Osteocyte (in vitro differentiated cells): ENCODE data around the gene MOV10L1. TPM values are rescaled to one million over a fixed set of nuclear protein-coding genes. Genes with fewer than 3 reads are reported as not detected.

Experiments
- DNase-seq: peaks from one replicate; pipeline ENCODE4 v3.0.0; 2021; ENCODE audit warnings: mixed read lengths; ENCODE audit not compliant: unreplicated experiment; ENCODE audit errors: extremely low spot score
- H3K27ac Mint-ChIP-seq: one replicate; pipeline ENCODE4 v1.8.0; 2021; ENCODE audit warnings: mild to moderate bottlenecking, mixed read lengths; ENCODE audit not compliant: unreplicated experiment
- H3K27me3 Mint-ChIP-seq: one replicate; pipeline ENCODE4 v1.8.0; 2021; ENCODE audit warnings: mixed read lengths; ENCODE audit not compliant: unreplicated experiment
- H3K36me3 Mint-ChIP-seq: one replicate; pipeline ENCODE4 v1.8.0; 2021; ENCODE audit warnings: mixed read lengths; ENCODE audit not compliant: unreplicated experiment
- H3K4me1 Mint-ChIP-seq: one replicate; pipeline ENCODE4 v1.8.0; 2021; ENCODE audit warnings: mixed read lengths; ENCODE audit not compliant: unreplicated experiment
- H3K4me3 Mint-ChIP-seq: one replicate; pipeline ENCODE4 v1.8.0; 2021; ENCODE audit warnings: mild to moderate bottlenecking, moderate library complexity, mixed read lengths; ENCODE audit not compliant: unreplicated experiment
- H3K9me3 Mint-ChIP-seq: one replicate; pipeline ENCODE4 v1.8.0; 2021; ENCODE audit warnings: mixed read lengths; ENCODE audit not compliant: unreplicated experiment
- total RNA-seq: library from RNA; stranded (reverse); gene quantifications from 2 replicates; pipeline ENCODE4 v1.2.1, GENCODE V29; 2021
- TF ChIP-seq, protein P1 (sequence below): fragments of 200-600 bp; sonication (generic); IDR thresholded peaks from 2 replicates; pipeline ENCODE4 v1.5.0; 2021; ENCODE audit warnings: antibody characterized with exemption, mild to moderate bottlenecking, moderate library complexity

Gene MOV10L1
- total RNA-seq, 1 donor from 2014 or later: 1.4 TPM

DNA sequence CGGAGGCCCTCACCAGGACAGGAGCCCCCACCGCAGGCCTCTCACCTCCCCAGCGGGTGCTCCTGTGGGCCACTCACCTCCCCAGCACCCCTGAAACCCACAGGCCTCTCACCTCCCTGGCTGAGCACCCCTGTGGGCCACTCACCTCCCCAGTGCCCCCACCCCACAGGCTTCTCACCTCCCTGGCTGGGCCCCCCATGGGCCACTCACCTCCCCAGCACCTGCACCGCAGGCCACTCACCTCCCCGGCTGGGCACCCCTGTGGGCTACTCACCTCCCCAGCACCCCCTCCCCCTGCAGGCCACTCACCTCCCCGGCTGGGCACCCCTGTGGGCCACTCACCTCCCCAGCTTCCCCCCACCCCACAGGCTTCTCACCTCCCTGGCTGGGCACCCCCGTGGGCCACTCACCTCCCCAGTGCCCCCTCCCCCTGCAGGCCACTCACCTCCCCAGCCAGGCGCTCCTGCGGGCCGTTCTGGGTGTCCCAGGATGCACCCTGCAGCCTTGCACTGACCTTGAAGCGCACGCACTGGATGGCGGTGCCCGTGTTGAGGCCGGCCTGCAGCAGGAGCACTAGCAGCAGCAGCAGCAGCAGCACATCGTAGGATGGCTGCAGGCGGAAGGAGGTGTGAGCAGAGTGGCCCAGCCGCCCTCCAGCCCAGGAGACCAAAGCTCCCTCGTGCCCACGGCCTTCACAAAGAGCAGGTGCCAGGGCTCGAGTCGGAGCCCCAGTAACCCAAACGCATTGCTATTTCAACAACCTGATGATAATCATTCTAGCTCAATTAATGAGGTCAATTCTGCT lies 26.0 kb upstream of the MOV10L1 start:
- H3K4me1 Mint-ChIP-seq: peaks cover 12% of the 10 kb centered on the region
- TF ChIP-seq, protein P1, sequence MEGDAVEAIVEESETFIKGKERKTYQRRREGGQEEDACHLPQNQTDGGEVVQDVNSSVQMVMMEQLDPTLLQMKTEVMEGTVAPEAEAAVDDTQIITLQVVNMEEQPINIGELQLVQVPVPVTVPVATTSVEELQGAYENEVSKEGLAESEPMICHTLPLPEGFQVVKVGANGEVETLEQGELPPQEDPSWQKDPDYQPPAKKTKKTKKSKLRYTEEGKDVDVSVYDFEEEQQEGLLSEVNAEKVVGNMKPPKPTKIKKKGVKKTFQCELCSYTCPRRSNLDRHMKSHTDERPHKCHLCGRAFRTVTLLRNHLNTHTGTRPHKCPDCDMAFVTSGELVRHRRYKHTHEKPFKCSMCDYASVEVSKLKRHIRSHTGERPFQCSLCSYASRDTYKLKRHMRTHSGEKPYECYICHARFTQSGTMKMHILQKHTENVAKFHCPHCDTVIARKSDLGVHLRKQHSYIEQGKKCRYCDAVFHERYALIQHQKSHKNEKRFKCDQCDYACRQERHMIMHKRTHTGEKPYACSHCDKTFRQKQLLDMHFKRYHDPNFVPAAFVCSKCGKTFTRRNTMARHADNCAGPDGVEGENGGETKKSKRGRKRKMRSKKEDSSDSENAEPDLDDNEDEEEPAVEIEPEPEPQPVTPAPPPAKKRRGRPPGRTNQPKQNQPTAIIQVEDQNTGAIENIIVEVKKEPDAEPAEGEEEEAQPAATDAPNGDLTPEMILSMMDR: no peak
- DNase-seq: no peak
- no peak overlapping the region for H3K4me3 Mint-ChIP-seq
- no peak overlapping the region for H3K27ac Mint-ChIP-seq
- no peaks in the 10 kb centered on the region for H3K9me3 Mint-ChIP-seq
- H3K36me3 Mint-ChIP-seq: no peaks in the 10 kb centered on the region
- H3K27me3 Mint-ChIP-seq: peaks cover 10% of the 10 kb centered on the region

DNA sequence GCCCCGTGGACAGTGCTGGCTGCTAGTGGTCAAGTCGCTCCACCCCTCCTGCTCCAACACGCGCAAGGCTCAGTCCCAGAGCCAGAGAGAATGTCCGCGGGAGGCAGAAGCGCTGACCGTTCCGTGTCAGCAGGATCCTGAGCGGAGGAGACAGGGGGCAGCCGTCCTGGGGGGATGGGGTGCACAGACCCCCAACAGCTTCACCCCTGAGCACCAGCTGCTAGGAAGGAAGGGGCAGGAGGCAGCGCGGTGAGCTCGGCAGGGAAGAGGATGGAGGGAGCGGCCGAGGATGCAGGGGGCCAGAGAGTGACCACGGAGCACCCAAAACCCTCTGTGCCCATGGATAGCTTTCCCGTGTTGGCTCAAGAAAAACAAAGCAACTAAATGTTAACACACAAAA lies 25.4 kb upstream of the MOV10L1 start:
- Mint-ChIP-seq H3K4me3 (no peak overlapping the region), H3K4me1 (peaks cover 5% of the 10 kb centered on the region), H3K36me3 (no peaks in the 10 kb centered on the region), H3K27me3 (peaks cover 9% of the 10 kb centered on the region), H3K9me3 (no peaks in the 10 kb centered on the region), H3K27ac (no peak overlapping the region)
- DNase-seq: no peak
- TF ChIP-seq, protein P1: no peak

GRCh38 chr22:50067244-50067643 lies 22.6 kb upstream of the MOV10L1 start:
- TF ChIP-seq, protein P1: no peak
- Mint-ChIP-seq H3K9me3 (no peaks in the 10 kb centered on the region), H3K4me1 (no peaks in the 10 kb centered on the region), H3K4me3 (no peak overlapping the region), H3K36me3 (no peaks in the 10 kb centered on the region), H3K27me3 (peaks cover 9% of the 10 kb centered on the region), H3K27ac (no peak overlapping the region)
- DNase-seq: no peak

- no peak overlapping the region for H3K4me3 Mint-ChIP-seq
- H3K36me3 Mint-ChIP-seq: no peaks in the 10 kb centered on the region
- H3K27me3 Mint-ChIP-seq: peaks cover 9% of the 10 kb centered on the region
- H3K4me1 Mint-ChIP-seq: no peaks in the 10 kb centered on the region
- TF ChIP-seq, protein P1: no peak
- no peak overlapping the region for H3K27ac Mint-ChIP-seq
- DNase-seq: no peak
- no peaks in the 10 kb centered on the region for H3K9me3 Mint-ChIP-seq
Measured at GRCh38 chr22:50068096-50068495, 21.7 kb upstream of the MOV10L1 start.

DNA sequence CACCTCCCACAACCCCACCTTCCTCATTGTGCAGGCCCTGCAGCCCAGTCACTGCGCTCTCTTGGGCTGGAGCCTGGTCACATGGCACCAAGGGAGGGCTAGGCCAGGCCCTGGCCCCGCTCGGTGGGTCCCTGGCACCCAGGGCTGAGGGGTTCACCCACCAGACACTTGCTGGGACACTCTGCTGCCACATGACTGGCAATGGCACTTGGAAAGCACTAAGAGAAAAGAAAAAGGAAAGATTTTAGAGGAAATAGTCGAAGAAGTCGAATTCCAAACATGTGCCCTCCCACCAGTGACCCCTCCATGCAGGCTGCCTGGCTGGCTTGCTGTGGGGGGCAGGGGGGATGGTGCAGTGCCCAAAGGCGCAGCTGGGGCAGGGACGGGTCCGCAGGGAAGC lies 19.4 kb upstream of the MOV10L1 start:
- H3K9me3 Mint-ChIP-seq: no peaks in the 10 kb centered on the region
- H3K27me3 Mint-ChIP-seq: peaks cover 6% of the 10 kb centered on the region
- H3K4me1 Mint-ChIP-seq: no peaks in the 10 kb centered on the region
- no peak overlapping the region for H3K4me3 Mint-ChIP-seq
- TF ChIP-seq, protein P1: no peak
- no peaks in the 10 kb centered on the region for H3K36me3 Mint-ChIP-seq
- no peak for DNase-seq
- H3K27ac Mint-ChIP-seq: no peak overlapping the region
